Caco-2 (cell line): ENCODE data around the gene SLC6A6. TPM values are rescaled to one million over a fixed set of nuclear protein-coding genes. Genes with fewer than 3 reads are reported as not detected.

Experiments
- BruUV-seq: library from RNA; stranded (reverse); fragments of 400-500 nt; replicated peaks from 2 replicates; lab custom pipeline; 2021; lab: Mats Ljungman, UMichigan
- CTCF ChIA-PET: fragments of 300-600 bp; sonication (Branson Sonifier 250); formaldehyde crosslinking; loops from one replicate; lab custom pipeline; 2022; ENCODE audit warnings: antibody characterized with exemption; lab: Charles Lee
- POLR2A ChIA-PET: fragments of 300-600 bp; sonication (Branson Sonifier 250); formaldehyde crosslinking; loops from one replicate; lab custom pipeline; 2022; ENCODE audit warnings: antibody characterized with exemption; lab: Charles Lee
- DNase-seq, 2 experiments: peaks; one replicate each; pipeline versions ENCODE4 v3.0.0 to v3.0.0-alpha.2; 2020 to 2022
- H3K27me3 ChIP-seq: replicated peaks from 2 replicates; pipeline ENCODE4 v1.6.0; 2011; ENCODE audit warnings: low read length; ENCODE audit not compliant: control insufficient read depth, insufficient read depth
- H3K36me3 ChIP-seq: 2 replicates; pipeline ENCODE4 v1.5.1; 2011; ENCODE audit warnings: low read length; ENCODE audit not compliant: control insufficient read depth, insufficient read depth
- H3K4me1 ChIP-seq: fragments of 250-450 bp; sonication (Bioruptor Pico); 2 replicates; pipeline ENCODE4 v1.5.1; 2020; ENCODE audit warnings: mild to moderate bottlenecking
- H3K4me3 ChIP-seq: 2 replicates; pipeline ENCODE4 v1.5.1; 2011; ENCODE audit warnings: low read depth, mild to moderate bottlenecking, control low read depth, low read length
- H3K9me3 ChIP-seq: fragments of 250-450 bp; sonication (Bioruptor Pico); 2 replicates; pipeline ENCODE4 v1.5.1; 2020; ENCODE audit warnings: mild to moderate bottlenecking, moderate library complexity
- H3K27ac Mint-ChIP-seq: one replicate; pipeline ENCODE4 v1.8.0; 2022; ENCODE audit warnings: mixed read lengths; ENCODE audit not compliant: unreplicated experiment
- H3K27me3 Mint-ChIP-seq: one replicate; pipeline ENCODE4 v1.8.0; 2022; ENCODE audit warnings: mixed read lengths; ENCODE audit not compliant: insufficient read depth, unreplicated experiment
- H3K36me3 Mint-ChIP-seq: one replicate; pipeline ENCODE4 v1.8.0; 2022; ENCODE audit warnings: mild to moderate bottlenecking, mixed read lengths; ENCODE audit not compliant: insufficient read depth, unreplicated experiment
- H3K4me1 Mint-ChIP-seq: one replicate; pipeline ENCODE4 v1.8.0; 2022; ENCODE audit warnings: low read depth, mixed read lengths; ENCODE audit not compliant: unreplicated experiment
- H3K4me3 Mint-ChIP-seq: one replicate; pipeline ENCODE4 v1.8.0; 2022; ENCODE audit warnings: mild to moderate bottlenecking, moderate library complexity, mixed read lengths; ENCODE audit not compliant: unreplicated experiment
- H3K9me3 Mint-ChIP-seq: one replicate; pipeline ENCODE4 v1.8.0; 2022; ENCODE audit warnings: mixed read lengths; ENCODE audit not compliant: unreplicated experiment
- intact Hi-C: fragments of 100-400 bp; cut with micrococcal nuclease; formaldehyde crosslinking; loops from one replicate; pipeline ENCODE4 v1.10.0; 2022; ENCODE audit not compliant: unreplicated experiment
- total RNA-seq: library from RNA; stranded (reverse); gene quantifications from 2 replicates; pipeline ENCODE4 v1.2.3, GENCODE V29; 2022
- TF ChIP-seq, protein P1 (sequence below), 2 experiments: fragments of 200-600 bp in 1 of 2; IDR thresholded peaks; 1 replicate in 1 of 2; 2 replicates in 1 of 2; pipeline versions ENCODE4 v1.5.1 to v1.8.0; 2011 to 2022; ENCODE audit warnings: antibody characterized with exemption in 1 of 2, control low read depth in 1 of 2, inconsistent platforms in 1 of 2, low read depth in 1 of 2, low read length in 1 of 2, mild to moderate bottlenecking in 1 of 2, moderate library complexity in 1 of 2; ENCODE audit not compliant: insufficient read depth in 1 of 2, severe bottlenecking in 1 of 2, unreplicated experiment in 1 of 2

SLC6A6 gene
- total RNA-seq, 1 experiment from 2014 or later: 49.6 TPM

DNA sequence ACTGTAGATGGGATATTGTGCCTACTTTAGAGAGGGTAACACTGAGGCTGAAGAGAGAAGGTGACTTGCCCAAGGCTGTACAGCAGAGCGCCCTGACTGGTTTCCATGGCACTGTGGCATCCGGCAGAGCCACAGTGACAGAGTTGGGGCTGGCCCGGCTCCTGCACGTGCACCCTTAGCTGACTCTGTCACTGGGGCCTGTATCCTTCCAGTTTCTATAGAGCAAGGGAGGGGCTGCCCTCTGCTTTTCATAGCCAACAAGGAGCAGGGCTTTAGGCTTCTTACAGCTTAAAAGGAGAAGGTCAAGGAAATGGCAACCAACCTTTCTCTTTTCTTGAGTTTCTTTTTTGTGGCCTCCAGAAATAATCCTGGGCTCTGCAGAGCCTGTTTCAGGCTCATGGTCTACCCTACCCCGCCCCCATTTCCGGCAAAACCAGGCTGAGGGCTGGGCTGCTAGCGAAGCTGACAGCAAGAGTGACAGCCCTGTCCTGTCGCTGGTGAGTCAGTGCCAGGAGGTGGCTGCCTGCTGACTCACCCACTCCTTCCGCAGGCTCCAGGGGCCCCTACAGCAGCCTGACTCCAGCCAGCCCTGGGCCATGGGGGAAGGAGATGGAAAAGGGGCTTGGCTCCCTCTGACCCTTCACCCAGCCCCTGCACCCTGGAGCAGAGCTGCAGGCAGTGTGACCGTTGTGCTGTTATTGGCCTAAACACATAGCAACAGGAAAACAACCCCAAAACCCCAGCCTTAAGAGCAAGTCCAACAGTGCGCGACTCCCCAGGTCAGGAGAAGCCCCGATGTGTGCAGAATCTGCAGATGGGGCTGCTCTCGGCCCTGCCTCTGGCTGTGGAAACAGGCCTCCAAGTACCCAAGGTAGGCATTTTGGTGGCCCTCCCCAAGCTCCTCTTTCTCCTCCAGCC lies 29.8 kb downstream of the SLC6A6 start:
- DNase-seq: peak; percentile 82 to 88
- no peaks in the 10 kb centered on the region for H3K27me3 Mint-ChIP-seq
- ChIA-PET CTCF (interaction anchor here (1.1 kb wide), 1 partner anchor 229 kb away, joined by 3 read pairs; no protein-coding TSS in a partner anchor), POLR2A (interaction anchor here (0.6 kb wide), 1 partner anchor 21 kb away, joined by 3 read pairs; no protein-coding TSS in a partner anchor)
- H3K27ac Mint-ChIP-seq: peak overlapping the region; percentile 90
- Histone ChIP-seq H3K4me1 (peaks cover 18% of the 10 kb centered on the region), H3K4me3 (no peak overlapping the region), H3K36me3 (no peaks in the 10 kb centered on the region; the same call in 1 of the 2 replicates), H3K27me3 (no peaks in the 10 kb centered on the region), H3K9me3 (no peaks in the 10 kb centered on the region)
- TF ChIP-seq, protein P1, sequence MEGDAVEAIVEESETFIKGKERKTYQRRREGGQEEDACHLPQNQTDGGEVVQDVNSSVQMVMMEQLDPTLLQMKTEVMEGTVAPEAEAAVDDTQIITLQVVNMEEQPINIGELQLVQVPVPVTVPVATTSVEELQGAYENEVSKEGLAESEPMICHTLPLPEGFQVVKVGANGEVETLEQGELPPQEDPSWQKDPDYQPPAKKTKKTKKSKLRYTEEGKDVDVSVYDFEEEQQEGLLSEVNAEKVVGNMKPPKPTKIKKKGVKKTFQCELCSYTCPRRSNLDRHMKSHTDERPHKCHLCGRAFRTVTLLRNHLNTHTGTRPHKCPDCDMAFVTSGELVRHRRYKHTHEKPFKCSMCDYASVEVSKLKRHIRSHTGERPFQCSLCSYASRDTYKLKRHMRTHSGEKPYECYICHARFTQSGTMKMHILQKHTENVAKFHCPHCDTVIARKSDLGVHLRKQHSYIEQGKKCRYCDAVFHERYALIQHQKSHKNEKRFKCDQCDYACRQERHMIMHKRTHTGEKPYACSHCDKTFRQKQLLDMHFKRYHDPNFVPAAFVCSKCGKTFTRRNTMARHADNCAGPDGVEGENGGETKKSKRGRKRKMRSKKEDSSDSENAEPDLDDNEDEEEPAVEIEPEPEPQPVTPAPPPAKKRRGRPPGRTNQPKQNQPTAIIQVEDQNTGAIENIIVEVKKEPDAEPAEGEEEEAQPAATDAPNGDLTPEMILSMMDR (IDR thresholded peaks at IDR 0.05; ENCODE audit: insufficient read depth in 1 of 2, low read depth in 1 of 2, low read length in 1 of 2, severe bottlenecking in 1 of 2, unreplicated experiment in 1 of 2): no peak
- H3K4me3 Mint-ChIP-seq: no peak overlapping the region
- H3K36me3 Mint-ChIP-seq: peaks cover 31% of the 10 kb centered on the region
- H3K9me3 Mint-ChIP-seq: no peaks in the 10 kb centered on the region
- peaks cover 19% of the 10 kb centered on the region for H3K4me1 Mint-ChIP-seq
- BruUV-seq: no TSS peak
- intact Hi-C loops: loop anchor here (1.0 to 2.0 kb wide), 2 partner anchors 27 to 29 kb away; no protein-coding TSS in a partner anchor

DNA sequence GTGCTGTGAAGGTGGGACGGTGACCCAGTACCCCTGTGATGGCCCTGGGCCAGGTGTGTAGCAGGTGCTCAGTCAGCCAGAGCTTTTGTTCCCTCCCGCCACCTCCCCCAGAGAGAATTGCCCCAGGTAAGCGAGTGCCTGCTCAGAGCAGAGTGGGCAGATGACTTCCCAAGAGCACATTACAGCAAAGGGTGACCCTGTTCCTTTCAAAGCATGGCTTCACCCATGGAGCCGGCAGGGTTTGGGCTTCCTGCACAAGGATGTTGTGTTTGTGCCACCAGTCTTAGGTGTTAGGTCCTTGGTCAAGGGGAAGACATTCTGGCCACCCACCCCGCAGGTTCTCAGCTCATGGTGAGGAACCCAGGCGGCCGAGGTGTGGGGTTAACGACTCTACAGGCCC lies 30.7 kb downstream of the SLC6A6 start:
- H3K27me3 Mint-ChIP-seq: no peaks in the 10 kb centered on the region
- Histone ChIP-seq H3K27me3 (no peaks in the 10 kb centered on the region), H3K36me3 (no peaks in the 10 kb centered on the region; the same call in 1 of the 2 replicates), H3K9me3 (no peaks in the 10 kb centered on the region), H3K4me1 (peaks cover 18% of the 10 kb centered on the region), H3K4me3 (no peak overlapping the region)
- peaks cover 28% of the 10 kb centered on the region for H3K36me3 Mint-ChIP-seq
- DNase-seq: no peak
- H3K4me3 Mint-ChIP-seq: no peak overlapping the region
- intact Hi-C loops: loop anchor here (2.0 kb wide), 1 partner anchor 26 kb away; no protein-coding TSS in a partner anchor
- peak overlapping the region; percentile 90 for H3K27ac Mint-ChIP-seq
- BruUV-seq: no TSS peak
- POLR2A ChIA-PET: no interaction called here
- no peaks in the 10 kb centered on the region for H3K9me3 Mint-ChIP-seq
- CTCF ChIA-PET: interaction anchor here (0.7 kb wide), 1 partner anchor 170 kb away, joined by 4 read pairs; no protein-coding TSS in a partner anchor
- TF ChIP-seq, protein P1 (IDR thresholded peaks at IDR 0.05; ENCODE audit: insufficient read depth in 1 of 2, low read depth in 1 of 2, low read length in 1 of 2, severe bottlenecking in 1 of 2, unreplicated experiment in 1 of 2): no peak
- peaks cover 19% of the 10 kb centered on the region for H3K4me1 Mint-ChIP-seq

DNA sequence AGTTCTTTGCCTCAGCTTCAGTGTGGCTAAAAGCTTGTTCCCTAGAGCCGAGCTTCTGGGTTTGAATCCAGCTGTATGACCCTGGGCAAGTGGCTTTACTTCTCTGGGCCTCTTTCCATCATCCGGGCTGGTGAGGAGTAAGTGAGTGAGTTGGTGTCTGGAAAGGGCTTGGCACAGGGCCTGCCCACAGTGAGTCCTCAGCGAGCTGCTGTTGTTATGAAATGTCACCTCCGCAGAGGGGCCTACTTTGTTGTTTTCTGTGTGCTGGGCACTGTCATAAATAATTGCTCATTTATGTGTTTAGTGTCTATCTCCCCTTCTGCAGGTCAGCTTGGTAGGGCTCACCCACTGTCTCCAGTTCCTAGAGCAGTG lies 31.7 kb downstream of the SLC6A6 start:
- ChIA-PET CTCF (no interaction called here), POLR2A (no interaction called here)
- H3K36me3 Mint-ChIP-seq: peaks cover 28% of the 10 kb centered on the region
- TF ChIP-seq, protein P1 (IDR thresholded peaks at IDR 0.05; ENCODE audit: insufficient read depth in 1 of 2, low read depth in 1 of 2, low read length in 1 of 2, severe bottlenecking in 1 of 2, unreplicated experiment in 1 of 2): no peak
- no peak for DNase-seq
- H3K4me3 Mint-ChIP-seq: no peak overlapping the region
- peaks cover 19% of the 10 kb centered on the region for H3K4me1 Mint-ChIP-seq
- no peaks in the 10 kb centered on the region for H3K27me3 Mint-ChIP-seq
- no TSS peak for BruUV-seq
- H3K9me3 ChIP-seq: no peaks in the 10 kb centered on the region
- intact Hi-C loops: no loop called here
- peak overlapping the region; percentile 19 for H3K27ac Mint-ChIP-seq
- no peaks in the 10 kb centered on the region for H3K27me3 ChIP-seq
- peaks cover 16% of the 10 kb centered on the region for H3K4me1 ChIP-seq
- no peak overlapping the region for H3K4me3 ChIP-seq
- no peaks in the 10 kb centered on the region; the same call in 1 of the 2 replicates for H3K36me3 ChIP-seq
- no peaks in the 10 kb centered on the region for H3K9me3 Mint-ChIP-seq
